ENCODE measurements around the gene CNOT9.

CNOT9 gene

DNA sequence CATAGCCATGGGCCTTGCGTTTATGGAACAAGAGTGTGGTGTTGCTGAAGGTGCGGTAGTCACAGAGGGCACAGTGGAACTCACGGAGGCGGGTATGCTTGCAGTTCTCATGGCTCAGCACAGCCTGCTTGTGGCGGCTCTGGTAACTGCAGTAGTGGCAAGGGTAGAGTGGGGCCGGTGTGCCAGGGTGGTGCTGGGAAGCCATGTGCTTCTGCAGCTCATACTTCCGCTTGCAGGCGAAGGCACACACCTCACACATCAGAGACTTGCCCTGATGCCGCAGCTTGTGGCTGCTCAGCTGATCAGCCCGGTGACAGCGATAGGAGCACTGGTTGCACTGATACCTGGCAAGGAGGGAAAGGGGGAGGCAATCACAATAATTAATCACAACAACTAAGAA lies 76.1 kb downstream of the CNOT9 start:
- Histone ChIP-seq H3K36me3 (ENCODE audit: insufficient read depth, low read length) (peaks cover 30% of the 10 kb centered on the region), H3K9ac (ENCODE audit: low read depth, low read length) (no peak overlapping the region), H3K4me1 (ENCODE audit: insufficient read depth, low read length) (no peaks in the 10 kb centered on the region), H3K9me3 (ENCODE audit: control insufficient read depth, insufficient read depth, low read length) (no peaks in the 10 kb centered on the region)

GRCh38 chr2:218645126-218645525 lies 76.5 kb downstream of the CNOT9 start:
- H3K9me3 ChIP-seq (ENCODE audit: control insufficient read depth, insufficient read depth, low read length), result no peaks in the 10 kb centered on the region
- no peak overlapping the region for H3K9ac ChIP-seq (ENCODE audit: low read depth, low read length)
- H3K4me1 ChIP-seq (ENCODE audit: insufficient read depth, low read length), result no peaks in the 10 kb centered on the region
- H3K36me3 ChIP-seq (ENCODE audit: insufficient read depth, low read length), result peaks cover 30% of the 10 kb centered on the region

All from ES-I3 (cell line).